ENCODE data around the gene ST6GAL1.
"Not testable (repeated sequence)": the region's sequence is repeated elsewhere in the genome, so short reads cannot be mapped to it uniquely, and the experiment has no call there.

Gene ST6GAL1

GRCh38 chr3:187021748-187022402 lies 91.5 kb downstream of the ST6GAL1 start:
- no peak for DNase-seq (ENCODE audit: low read depth)

- DNase-seq (ENCODE audit: low read depth), result no peak
Observed at GRCh38 chr3:187022403-187023029, 92.2 kb downstream of the ST6GAL1 start.

GRCh38 chr3:187023340-187023739 lies 93.0 kb downstream of the ST6GAL1 start:
- not testable (repeated sequence) for DNase-seq (ENCODE audit: low read depth)

GRCh38 chr3:187024536-187025226 lies 94.4 kb downstream of the ST6GAL1 start:
- DNase-seq (ENCODE audit: low read depth), result no peak

GRCh38 chr3:187025254-187025655 lies 94.9 kb downstream of the ST6GAL1 start:
- DNase-seq (ENCODE audit: low read depth), result no peak

- no peak for DNase-seq (ENCODE audit: low read depth)
Observed at GRCh38 chr3:187025656-187026316, 95.5 kb downstream of the ST6GAL1 start.

GRCh38 chr3:187026317-187026670 lies 96.0 kb downstream of the ST6GAL1 start:
- DNase-seq (ENCODE audit: low read depth), result no peak

GRCh38 chr3:187027531-187028278 lies 97.4 kb downstream of the ST6GAL1 start:
- DNase-seq (ENCODE audit: low read depth), result no peak

- DNase-seq (ENCODE audit: low read depth), result no peak
Observed at GRCh38 chr3:187031934-187032333, 101.6 kb downstream of the ST6GAL1 start.

GRCh38 chr3:187036394-187036793 lies 106.1 kb downstream of the ST6GAL1 start:
- no peak for DNase-seq (ENCODE audit: low read depth)

GRCh38 chr3:187039100-187039722 lies 108.9 kb downstream of the ST6GAL1 start:
- DNase-seq (ENCODE audit: low read depth), result no peak

GRCh38 chr3:187039723-187040414 lies 109.5 kb downstream of the ST6GAL1 start:
- DNase-seq (ENCODE audit: low read depth), result no peak

- DNase-seq (ENCODE audit: low read depth), result no peak
Observed at GRCh38 chr3:187040516-187041361, 110.4 kb downstream of the ST6GAL1 start.

GRCh38 chr3:187041362-187042307 lies 111.3 kb downstream of the ST6GAL1 start:
- DNase-seq (ENCODE audit: low read depth), result no peak

- no peak for DNase-seq (ENCODE audit: low read depth)
Observed at GRCh38 chr3:187042346-187042745, 112.0 kb downstream of the ST6GAL1 start.

GRCh38 chr3:187042874-187043458 lies 112.6 kb downstream of the ST6GAL1 start:
- DNase-seq (ENCODE audit: low read depth), result no peak

GRCh38 chr3:187044206-187044605 lies 113.9 kb downstream of the ST6GAL1 start:
- no peak for DNase-seq (ENCODE audit: low read depth)

- no peak for DNase-seq (ENCODE audit: low read depth)
Observed at GRCh38 chr3:187044867-187045552, 114.7 kb downstream of the ST6GAL1 start.
